Measurements from ENCODE around the gene ARRB2. TPM values are rescaled to one million over a fixed set of nuclear protein-coding genes. Genes with fewer than 3 reads are reported as not detected.

Gene ARRB2
- polyA plus RNA-seq, 1 experiment = 10.7 TPM

GRCh38 chr17:4766723-4767122, 56.3 kb downstream of the ARRB2 start:
- H3K36me3 ChIP-seq (ENCODE audit: control insufficient read depth, insufficient read depth, low read length) = no peaks in the 10 kb centered on the region
- ChIA-PET CTCF (interaction anchor here (0.6 kb wide), 1 partner anchor 159 kb away, joined by 3 read pairs; no protein-coding TSS in a partner anchor), POLR2A (no interaction called here)
- H3K27me3 ChIP-seq (ENCODE audit: control insufficient read depth, insufficient read depth, low read length) = peaks cover 3% of the 10 kb centered on the region; the same call in 1 of the 2 replicates
- no peak overlapping the region for H3K4me3 ChIP-seq (ENCODE audit: low read depth, low read length)
- TF ChIP-seq CTCF (IDR thresholded peaks at IDR 0.05; ENCODE audit: insufficient read depth, low read depth, low read length) = no peak
- DNase-seq (ENCODE audit: low read depth) = no peak

DNA sequence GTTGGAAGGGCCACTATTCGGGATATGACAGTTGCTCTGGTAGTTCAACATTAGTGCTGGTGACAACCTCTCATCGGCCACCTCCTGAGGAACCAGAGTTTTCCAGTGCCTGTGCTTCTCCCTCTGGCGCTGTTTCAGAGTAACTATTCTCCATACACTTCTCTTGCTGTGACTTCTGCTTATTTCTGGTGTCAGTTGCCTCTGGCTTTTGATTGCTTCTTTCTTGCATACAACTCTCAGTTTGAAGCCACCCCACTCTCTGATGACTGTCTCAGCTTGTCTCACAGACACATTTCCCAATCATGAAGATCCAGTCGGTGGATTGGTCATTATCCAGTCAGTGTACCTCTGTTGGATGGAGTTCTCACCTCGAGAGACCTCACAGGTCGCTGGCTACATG, 57.9 kb downstream of the ARRB2 start:
- ChIA-PET CTCF (interaction anchor here (1.1 kb wide), 1 partner anchor 9 kb away, joined by 3 read pairs; no protein-coding TSS in a partner anchor), POLR2A (no interaction called here)
- no peak for DNase-seq (ENCODE audit: low read depth)
- no peaks in the 10 kb centered on the region for H3K36me3 ChIP-seq (ENCODE audit: control insufficient read depth, insufficient read depth, low read length)
- no peak for TF ChIP-seq CTCF (IDR thresholded peaks at IDR 0.05; ENCODE audit: insufficient read depth, low read depth, low read length)
- no peak overlapping the region for H3K4me3 ChIP-seq (ENCODE audit: low read depth, low read length)
- H3K27me3 ChIP-seq (ENCODE audit: control insufficient read depth, insufficient read depth, low read length) = peaks cover 6% of the 10 kb centered on the region

DNA sequence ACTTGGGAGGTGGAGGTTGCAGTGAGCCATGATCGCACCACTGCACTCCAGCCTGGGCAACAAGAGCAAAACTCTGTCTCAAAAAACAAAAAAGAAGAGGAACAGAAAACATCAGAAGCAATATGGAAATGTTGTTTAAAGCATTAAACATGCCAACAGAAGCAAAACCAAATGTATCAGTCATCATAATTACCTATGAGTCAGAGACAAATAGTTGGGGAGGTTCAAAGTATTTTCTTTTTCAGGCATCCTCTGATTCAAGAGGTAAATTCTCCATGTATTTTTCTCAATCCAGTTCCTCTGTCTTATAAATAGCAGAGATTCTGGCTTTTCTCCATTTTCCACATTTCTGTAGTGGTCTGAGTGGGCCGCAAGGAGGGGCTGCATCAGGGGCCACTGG, 59.2 kb downstream of the ARRB2 start:
- CTCF ChIA-PET = interaction anchor here (0.8 kb wide), 1 partner anchor 26 kb away, joined by 3 read pairs; no protein-coding TSS in a partner anchor
- no peak for DNase-seq (ENCODE audit: low read depth)

More for the DNA sequence above, 59.2 kb downstream of the ARRB2 start:
- Histone ChIP-seq H3K4me3 (ENCODE audit: low read depth, low read length) (no peak overlapping the region), H3K27me3 (ENCODE audit: control insufficient read depth, insufficient read depth, low read length) (peaks cover 8% of the 10 kb centered on the region), H3K36me3 (ENCODE audit: control insufficient read depth, insufficient read depth, low read length) (no peaks in the 10 kb centered on the region)
- no peak for TF ChIP-seq CTCF (IDR thresholded peaks at IDR 0.05; ENCODE audit: insufficient read depth, low read depth, low read length)
- POLR2A ChIA-PET = no interaction called here

Other genes starting within 250 kb of the ARRB2 start
- not detected in 2 replicates for gene SPNS2, start 211.8 kb upstream of the ARRB2 start, polyA plus RNA-seq (2011; rRNA removed)
- gene MYBBP1A, start 155.2 kb upstream of the ARRB2 start, polyA plus RNA-seq (2011; rRNA removed) = 12.4 and 24.1 TPM in 2 replicates
- gene GGT6, start 150.1 kb upstream of the ARRB2 start, polyA plus RNA-seq (2011; rRNA removed) = not detected in 2 replicates
- not detected in 2 replicates for gene SMTNL2, start 126.1 kb upstream of the ARRB2 start, polyA plus RNA-seq (2011; rRNA removed)
- not detected in 2 replicates for gene ALOX15, start 69.0 kb upstream of the ARRB2 start, polyA plus RNA-seq (2011; rRNA removed)
- 5.1 and 13.9 TPM in 2 replicates for gene PELP1, start 6.5 kb upstream of the ARRB2 start, polyA plus RNA-seq (2011; rRNA removed)
- gene MED11, start 20.8 kb downstream of the ARRB2 start, polyA plus RNA-seq (2011; rRNA removed) = 27.5 and 31.2 TPM in 2 replicates
- gene ZMYND15, start 29.2 kb downstream of the ARRB2 start, polyA plus RNA-seq (2011; rRNA removed) = 0.13 TPM in 1 of 2 replicates, not detected in the other
- gene CXCL16, start 29.3 kb downstream of the ARRB2 start, polyA plus RNA-seq (2011; rRNA removed) = 2.2 and 3.3 TPM in 2 replicates
- gene TM4SF5, start 61.3 kb downstream of the ARRB2 start, polyA plus RNA-seq (2011; rRNA removed) = not detected in 2 replicates
- gene VMO1, start 75.7 kb downstream of the ARRB2 start, polyA plus RNA-seq (2011; rRNA removed) = 0.27 and 0.92 TPM in 2 replicates
- not detected in 2 replicates for gene GLTPD2, start 78.3 kb downstream of the ARRB2 start, polyA plus RNA-seq (2011; rRNA removed)
- 222 and 289 TPM in 2 replicates for gene PSMB6, start 85.5 kb downstream of the ARRB2 start, polyA plus RNA-seq (2011; rRNA removed)
- gene PLD2, start 96.5 kb downstream of the ARRB2 start, polyA plus RNA-seq (2011; rRNA removed) = 24.0 and 34.1 TPM in 2 replicates
- 32.6 and 69.1 TPM in 2 replicates for gene MINK1, start 122.7 kb downstream of the ARRB2 start, polyA plus RNA-seq (2011; rRNA removed)
- gene C17orf107, start 188.9 kb downstream of the ARRB2 start, polyA plus RNA-seq (2011; rRNA removed) = 3.3 and 4.5 TPM in 2 replicates
- 0.18 and 0.36 TPM in 2 replicates for gene CHRNE, start 192.5 kb downstream of the ARRB2 start, polyA plus RNA-seq (2011; rRNA removed)
- gene GP1BA, start 221.6 kb downstream of the ARRB2 start, polyA plus RNA-seq (2011; rRNA removed) = not detected in 2 replicates
- gene SLC25A11, start 229.4 kb downstream of the ARRB2 start, polyA plus RNA-seq (2011; rRNA removed) = 38.5 and 70.7 TPM in 2 replicates
- 69.9 and 73.5 TPM in 2 replicates for gene RNF167, start 229.6 kb downstream of the ARRB2 start, polyA plus RNA-seq (2011; rRNA removed)
- 1,656 and 1,791 TPM in 2 replicates for gene PFN1, start 237.9 kb downstream of the ARRB2 start, polyA plus RNA-seq (2011; rRNA removed)
- 3.8 and 5.9 TPM in 2 replicates for gene ENO3, start 240.5 kb downstream of the ARRB2 start, polyA plus RNA-seq (2011; rRNA removed)

Measured in BJ (cell line).